Activated T-helper 2 cell treated with anti-CD3 and anti-CD28 coated beads, Interferon-gamma antibody, Interleukin-2, Interleukin-4, amounts not matched to agents 10 μg/mL and 5 μg/mL and 100 μg/mL, durations not matched to agents 14 hours and 24 hours and 36 hours (primary cell): ENCODE results near the gene ATG4A. TPM values are rescaled to one million over a fixed set of nuclear protein-coding genes. Genes with fewer than 3 reads are reported as not detected.

ENCODE experiments used
- DNase-seq: peaks from one replicate; pipeline ENCODE4 v3.0.0; 2021; ENCODE audit warnings: low spot score
- H3K27ac Mint-ChIP-seq: one replicate; pipeline ENCODE4 v1.8.0; 2021; ENCODE audit warnings: mixed read lengths
- H3K27me3 Mint-ChIP-seq: one replicate; pipeline ENCODE4 v1.8.0; 2021; ENCODE audit warnings: low read depth, mixed read lengths
- H3K36me3 Mint-ChIP-seq: one replicate; pipeline ENCODE4 v1.8.0; 2021; ENCODE audit warnings: low read depth, mixed read lengths
- H3K4me1 Mint-ChIP-seq: one replicate; pipeline ENCODE4 v1.8.0; 2021; ENCODE audit warnings: low read depth, mixed read lengths
- H3K4me3 Mint-ChIP-seq: one replicate; pipeline ENCODE4 v1.8.0; 2021; ENCODE audit warnings: low read depth, mild to moderate bottlenecking, moderate library complexity, mixed read lengths
- H3K9me3 Mint-ChIP-seq: one replicate; pipeline ENCODE4 v1.8.0; 2021; ENCODE audit warnings: mixed read lengths
- intact Hi-C: fragments of 100-400 bp; cut with micrococcal nuclease; formaldehyde crosslinking; loops from one replicate; pipeline ENCODE4 v1.15.1; 2023
- total RNA-seq: library from RNA; stranded (reverse); gene quantifications from 2 replicates; pipeline ENCODE4 v1.2.3, GENCODE V29; 2022

Gene ATG4A
- total RNA-seq: 8.0 and 9.4 TPM in 2 replicates

GRCh38 chrX:108091264-108091877, at the start of gene ATG4A, which contains the start of gene PSMD10:
TSS of gene ATG4A (plus strand) at chrX:108091778. CDS start at chrX:108091827, 49 bp downstream.
TSS of gene PSMD10 (minus strand) at chrX:108091542. CDS start at chrX:108091520, 22 bp downstream.
- Mint-ChIP-seq H3K4me1 (peaks cover 9% of the 10 kb centered on the region), H3K36me3 (peaks cover 4% of the 10 kb centered on the region), H3K4me3 (no peak within 1 kb of the TSS), H3K27ac (no peak within 1 kb of the TSS), H3K27me3 (no peaks in the 10 kb centered on the region), H3K9me3 (no peaks in the 10 kb centered on the region)
- intact Hi-C loops: loop anchor here (2.0 kb wide), 1 partner anchor 973 kb away; the partner anchor contains the start of gene RBM41
- peak; percentile 88 for DNase-seq

- intact Hi-C loops: no loop called here
- Mint-ChIP-seq H3K36me3 (no peaks in the 10 kb centered on the region), H3K27ac (no peak within 1 kb of the TSS), H3K4me3 (no peak within 1 kb of the TSS), H3K4me1 (no peaks in the 10 kb centered on the region), H3K9me3 (no peaks in the 10 kb centered on the region), H3K27me3 (peaks cover 5% of the 10 kb centered on the region)
- no peak for DNase-seq
Observed at GRCh38 chrX:108044554-108045256, 46.9 kb upstream of the ATG4A start, which contains the start of gene VSIG1. TSS of gene VSIG1 (plus strand) at chrX:108045065. CDS start at chrX:108045131, 66 bp downstream.

- H3K9me3 Mint-ChIP-seq: no peaks in the 10 kb centered on the region
- no peak overlapping the region for H3K27ac Mint-ChIP-seq
- H3K36me3 Mint-ChIP-seq: no peaks in the 10 kb centered on the region
- peaks cover 18% of the 10 kb centered on the region for H3K27me3 Mint-ChIP-seq
- DNase-seq: no peak
- no peaks in the 10 kb centered on the region for H3K4me1 Mint-ChIP-seq
- no peak overlapping the region for H3K4me3 Mint-ChIP-seq
- intact Hi-C loops: no loop called here
Observed at GRCh38 chrX:108049649-108050048, 41.9 kb upstream of the ATG4A start.

GRCh38 chrX:108053218-108053617, 38.4 kb upstream of the ATG4A start:
- no peak overlapping the region for H3K4me3 Mint-ChIP-seq
- no peak overlapping the region for H3K27ac Mint-ChIP-seq

GRCh38 chrX:108055546-108055945, 36.0 kb upstream of the ATG4A start:
- no peaks in the 10 kb centered on the region for H3K9me3 Mint-ChIP-seq
- H3K36me3 Mint-ChIP-seq: no peaks in the 10 kb centered on the region
- no peak overlapping the region for H3K27ac Mint-ChIP-seq
- H3K4me3 Mint-ChIP-seq: no peak overlapping the region
- no peaks in the 10 kb centered on the region for H3K4me1 Mint-ChIP-seq
- intact Hi-C loops: no loop called here
- peaks cover 27% of the 10 kb centered on the region for H3K27me3 Mint-ChIP-seq
- no peak for DNase-seq

More at GRCh38 chrX:108053218-108053617, 38.4 kb upstream of the ATG4A start:
- peaks cover 29% of the 10 kb centered on the region for H3K27me3 Mint-ChIP-seq
- intact Hi-C loops: no loop called here
- no peak for DNase-seq
- H3K9me3 Mint-ChIP-seq: no peaks in the 10 kb centered on the region
- no peaks in the 10 kb centered on the region for H3K4me1 Mint-ChIP-seq
- H3K36me3 Mint-ChIP-seq: no peaks in the 10 kb centered on the region

- no peaks in the 10 kb centered on the region for H3K36me3 Mint-ChIP-seq
- H3K9me3 Mint-ChIP-seq: no peaks in the 10 kb centered on the region
- H3K4me1 Mint-ChIP-seq: no peaks in the 10 kb centered on the region
- peaks cover 13% of the 10 kb centered on the region for H3K27me3 Mint-ChIP-seq
- no peak for DNase-seq
- H3K4me3 Mint-ChIP-seq: no peak overlapping the region
- H3K27ac Mint-ChIP-seq: no peak overlapping the region
- intact Hi-C loops: no loop called here
Observed at GRCh38 chrX:108059801-108060200, 31.8 kb upstream of the ATG4A start.

GRCh38 chrX:108064001-108064400, 27.6 kb upstream of the ATG4A start:
- no peaks in the 10 kb centered on the region for H3K4me1 Mint-ChIP-seq
- no peak for DNase-seq
- H3K9me3 Mint-ChIP-seq: no peaks in the 10 kb centered on the region
- no peak overlapping the region for H3K27ac Mint-ChIP-seq
- no peak overlapping the region for H3K4me3 Mint-ChIP-seq
- intact Hi-C loops: no loop called here
- H3K36me3 Mint-ChIP-seq: no peaks in the 10 kb centered on the region
- H3K27me3 Mint-ChIP-seq: peaks cover 10% of the 10 kb centered on the region

GRCh38 chrX:108064613-108065012, 27.0 kb upstream of the ATG4A start:
- Mint-ChIP-seq H3K4me3 (no peak overlapping the region), H3K9me3 (no peaks in the 10 kb centered on the region), H3K27me3 (peaks cover 13% of the 10 kb centered on the region), H3K4me1 (no peaks in the 10 kb centered on the region), H3K27ac (no peak overlapping the region), H3K36me3 (no peaks in the 10 kb centered on the region)
- DNase-seq: no peak
- intact Hi-C loops: no loop called here

- no peak overlapping the region for H3K4me3 Mint-ChIP-seq
- H3K9me3 Mint-ChIP-seq: no peaks in the 10 kb centered on the region
- H3K4me1 Mint-ChIP-seq: no peaks in the 10 kb centered on the region
- no peak for DNase-seq
- intact Hi-C loops: no loop called here
- H3K27me3 Mint-ChIP-seq: peaks cover 13% of the 10 kb centered on the region
- H3K27ac Mint-ChIP-seq: no peak overlapping the region
- no peaks in the 10 kb centered on the region for H3K36me3 Mint-ChIP-seq
Observed at GRCh38 chrX:108068121-108068520, 23.5 kb upstream of the ATG4A start.

GRCh38 chrX:108070891-108071290, 20.7 kb upstream of the ATG4A start:
- Mint-ChIP-seq H3K4me1 (no peaks in the 10 kb centered on the region), H3K4me3 (no peak overlapping the region), H3K9me3 (no peaks in the 10 kb centered on the region), H3K36me3 (no peaks in the 10 kb centered on the region), H3K27me3 (peaks cover 14% of the 10 kb centered on the region), H3K27ac (no peak overlapping the region)
- intact Hi-C loops: loop anchor here (5.0 kb wide), 1 partner anchor 414 kb away; no protein-coding TSS in a partner anchor
- DNase-seq: no peak

GRCh38 chrX:108071578-108071977, 20.0 kb upstream of the ATG4A start:
- peaks cover 14% of the 10 kb centered on the region for H3K27me3 Mint-ChIP-seq
- no peaks in the 10 kb centered on the region for H3K36me3 Mint-ChIP-seq
- H3K27ac Mint-ChIP-seq: no peak overlapping the region
- no peak for DNase-seq
- H3K9me3 Mint-ChIP-seq: no peaks in the 10 kb centered on the region
- H3K4me1 Mint-ChIP-seq: no peaks in the 10 kb centered on the region
- H3K4me3 Mint-ChIP-seq: no peak overlapping the region
- intact Hi-C loops: loop anchor here (5.0 kb wide), 1 partner anchor 414 kb away; no protein-coding TSS in a partner anchor

GRCh38 chrX:108072746-108073145, 18.8 kb upstream of the ATG4A start:
- no peak overlapping the region for H3K4me3 Mint-ChIP-seq
- H3K27ac Mint-ChIP-seq: no peak overlapping the region
- intact Hi-C loops: loop anchor here (1.0 to 5.0 kb wide), 2 partner anchors 52 to 415 kb away; no protein-coding TSS in a partner anchor
- DNase-seq: no peak
- H3K4me1 Mint-ChIP-seq: no peaks in the 10 kb centered on the region
- no peaks in the 10 kb centered on the region for H3K36me3 Mint-ChIP-seq
- H3K9me3 Mint-ChIP-seq: no peaks in the 10 kb centered on the region
- peaks cover 12% of the 10 kb centered on the region for H3K27me3 Mint-ChIP-seq

GRCh38 chrX:108081110-108081509, 10.5 kb upstream of the ATG4A start:
- DNase-seq: no peak
- H3K4me1 Mint-ChIP-seq: no peaks in the 10 kb centered on the region
- peaks cover 1% of the 10 kb centered on the region for H3K27me3 Mint-ChIP-seq
- intact Hi-C loops: no loop called here
- no peak overlapping the region for H3K4me3 Mint-ChIP-seq
- no peak overlapping the region for H3K27ac Mint-ChIP-seq
- no peaks in the 10 kb centered on the region for H3K9me3 Mint-ChIP-seq
- H3K36me3 Mint-ChIP-seq: peaks cover 8% of the 10 kb centered on the region
